Epithelial cell of esophagus (primary cell): Measurements from ENCODE around the gene QTRT2.

Experiments
- DNase-seq: peaks from one replicate; pipeline ENCODE4 v3.0.0; 2010; ENCODE audit warnings: low read depth
- H3K4me3 ChIP-seq: 2 replicates; pipeline ENCODE4 v1.5.1; 2011; ENCODE audit warnings: mild to moderate bottlenecking, low read length, control low read depth
- TF ChIP-seq, protein P1 (sequence below): IDR thresholded peaks from 2 replicates; pipeline ENCODE4 v1.5.1; 2011; ENCODE audit warnings: low read depth, mild to moderate bottlenecking, low read length, control low read depth, inconsistent platforms; ENCODE audit not compliant: insufficient read depth; ENCODE audit errors: missing control alignments

QTRT2 gene

DNA sequence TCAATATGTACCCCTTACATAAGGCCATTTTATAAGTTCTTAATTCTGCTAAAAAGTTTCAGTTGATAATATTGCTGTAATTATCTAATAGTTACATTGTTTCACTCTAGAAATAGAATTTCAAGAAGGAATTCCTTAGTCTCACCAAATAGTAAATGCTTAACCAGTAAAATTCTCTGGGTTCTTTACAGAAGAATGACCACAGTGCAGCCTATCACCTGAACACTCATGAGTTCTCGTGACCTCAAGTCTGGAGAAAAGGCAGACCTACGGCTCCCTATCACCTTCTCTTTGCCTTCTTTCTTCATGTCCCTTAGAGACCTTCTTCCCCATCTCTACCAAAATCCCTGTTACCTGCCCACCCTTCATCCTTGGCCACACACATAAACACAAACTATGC, 31.1 kb upstream of the QTRT2 start:
- H3K4me3 ChIP-seq = no peak overlapping the region
- TF ChIP-seq, protein P1, sequence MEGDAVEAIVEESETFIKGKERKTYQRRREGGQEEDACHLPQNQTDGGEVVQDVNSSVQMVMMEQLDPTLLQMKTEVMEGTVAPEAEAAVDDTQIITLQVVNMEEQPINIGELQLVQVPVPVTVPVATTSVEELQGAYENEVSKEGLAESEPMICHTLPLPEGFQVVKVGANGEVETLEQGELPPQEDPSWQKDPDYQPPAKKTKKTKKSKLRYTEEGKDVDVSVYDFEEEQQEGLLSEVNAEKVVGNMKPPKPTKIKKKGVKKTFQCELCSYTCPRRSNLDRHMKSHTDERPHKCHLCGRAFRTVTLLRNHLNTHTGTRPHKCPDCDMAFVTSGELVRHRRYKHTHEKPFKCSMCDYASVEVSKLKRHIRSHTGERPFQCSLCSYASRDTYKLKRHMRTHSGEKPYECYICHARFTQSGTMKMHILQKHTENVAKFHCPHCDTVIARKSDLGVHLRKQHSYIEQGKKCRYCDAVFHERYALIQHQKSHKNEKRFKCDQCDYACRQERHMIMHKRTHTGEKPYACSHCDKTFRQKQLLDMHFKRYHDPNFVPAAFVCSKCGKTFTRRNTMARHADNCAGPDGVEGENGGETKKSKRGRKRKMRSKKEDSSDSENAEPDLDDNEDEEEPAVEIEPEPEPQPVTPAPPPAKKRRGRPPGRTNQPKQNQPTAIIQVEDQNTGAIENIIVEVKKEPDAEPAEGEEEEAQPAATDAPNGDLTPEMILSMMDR = no peak
- DNase-seq = no peak

DNA sequence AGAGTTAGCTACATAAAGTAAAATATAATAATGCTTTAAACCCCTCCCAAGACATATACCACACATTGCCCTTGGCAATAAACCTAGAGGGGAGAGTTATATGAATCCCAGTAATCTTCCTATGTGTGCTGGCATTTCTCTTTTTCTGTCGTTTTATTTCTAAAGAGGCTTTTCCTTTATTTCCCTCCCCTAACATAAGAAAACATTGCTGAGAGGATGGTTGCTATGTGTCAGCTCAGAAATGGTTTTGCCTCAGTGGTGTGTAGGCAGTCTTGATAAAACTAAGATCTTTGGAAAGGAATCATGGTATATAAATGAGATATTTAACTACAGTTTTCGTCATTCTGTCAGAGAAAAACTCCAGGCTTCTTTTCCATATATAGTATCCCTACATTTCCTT, 30.2 kb upstream of the QTRT2 start:
- H3K4me3 ChIP-seq = no peak overlapping the region
- DNase-seq = no peak
- TF ChIP-seq, protein P1 = no peak

DNA sequence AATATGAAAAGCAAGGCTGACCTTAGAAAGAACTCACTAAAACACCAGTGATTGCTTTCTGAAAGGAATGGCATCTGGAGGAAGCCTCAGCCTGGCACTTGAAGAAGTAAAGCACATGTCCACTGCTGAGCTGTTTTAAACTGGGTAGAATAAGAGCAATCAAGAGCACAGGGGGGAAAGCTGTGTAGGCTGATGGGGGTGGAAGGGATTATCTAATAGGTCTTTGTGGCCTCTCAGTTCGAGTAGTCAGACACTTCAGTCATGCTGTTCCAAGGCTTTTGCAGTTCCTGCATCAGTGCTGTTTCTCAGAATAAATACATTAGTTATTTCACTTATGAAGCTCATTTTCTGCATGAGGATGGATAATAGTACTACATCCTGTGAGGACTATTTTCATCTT, 22.8 kb upstream of the QTRT2 start:
- H3K4me3 ChIP-seq = no peak overlapping the region
- TF ChIP-seq, protein P1 = no peak
- no peak for DNase-seq

DNA sequence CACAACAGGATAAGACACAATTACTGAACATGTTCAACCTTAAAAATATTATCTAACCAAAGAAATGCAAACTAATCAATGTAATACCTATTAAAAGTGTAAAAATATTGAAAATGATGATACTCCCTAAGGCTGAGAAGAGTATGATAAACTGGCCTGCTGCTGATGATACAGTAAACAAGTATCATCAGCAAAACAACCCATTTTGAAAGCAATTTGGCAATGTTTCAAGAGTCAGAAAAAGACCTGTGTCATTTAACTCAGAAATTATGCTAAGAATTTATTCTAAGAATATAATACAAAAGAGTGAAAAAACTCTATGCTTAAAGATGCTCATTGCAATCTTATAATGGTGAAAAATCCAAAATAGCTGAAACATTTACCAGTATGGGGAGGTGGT, 22.3 kb upstream of the QTRT2 start:
- TF ChIP-seq, protein P1 = no peak
- no peak for DNase-seq

DNA sequence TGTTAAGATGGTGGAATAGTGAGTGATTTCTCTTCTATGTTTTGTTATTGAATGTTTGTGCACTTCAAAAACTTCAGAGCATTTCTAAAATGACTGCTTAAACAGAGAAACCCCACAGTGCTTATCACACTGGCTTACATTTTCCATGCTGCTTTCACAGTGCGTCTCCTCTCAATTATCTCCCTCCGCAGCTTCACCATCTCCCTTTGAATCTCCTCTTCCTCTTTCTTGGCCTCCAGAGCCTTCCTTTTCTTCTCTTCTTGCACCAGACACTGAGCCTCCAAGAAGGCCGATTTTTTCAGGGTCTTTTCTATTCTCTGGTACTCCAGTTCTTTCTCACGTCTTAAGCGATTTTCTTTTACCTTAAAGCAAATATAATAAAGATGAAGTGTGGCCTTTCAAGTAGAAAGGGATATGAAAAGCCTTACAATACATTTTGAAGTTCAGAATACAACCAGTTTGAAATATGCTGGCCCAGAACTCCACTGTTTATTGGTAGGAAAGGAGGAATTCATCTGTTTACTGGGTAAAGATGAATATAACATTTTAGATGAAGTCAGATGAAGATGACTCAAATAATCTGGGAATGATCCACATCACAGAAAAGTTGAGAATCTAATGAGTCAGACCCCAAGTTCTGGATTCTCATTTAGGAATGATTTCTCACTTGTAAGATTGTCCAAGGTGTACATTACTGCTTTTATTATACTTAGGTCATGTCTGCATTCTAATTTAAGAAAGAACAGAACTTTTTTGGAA, 21.6 kb upstream of the QTRT2 start:
- peak; percentile 2 for DNase-seq

More for the DNA sequence above, 22.3 kb upstream of the QTRT2 start:
- no peak overlapping the region for H3K4me3 ChIP-seq

DNA sequence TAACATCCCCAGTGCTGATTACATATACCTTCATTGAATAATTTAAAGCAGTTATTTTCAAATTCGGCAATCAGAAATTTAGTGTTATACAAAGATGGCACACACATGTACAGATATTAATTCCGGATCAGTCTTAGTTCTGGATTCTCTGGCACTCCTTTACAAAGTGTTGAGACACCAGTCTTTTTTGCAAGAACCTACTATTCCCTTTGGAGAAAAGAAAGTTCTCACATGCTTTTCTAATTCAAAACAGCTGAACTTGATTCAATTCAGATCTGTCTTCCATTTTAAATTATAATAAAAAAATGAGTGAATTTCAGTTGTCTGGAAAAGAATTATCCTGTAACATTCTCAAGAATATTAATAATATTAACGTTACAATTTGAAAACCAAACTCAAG, 20.6 kb upstream of the QTRT2 start:
- H3K4me3 ChIP-seq = no peak overlapping the region
- TF ChIP-seq, protein P1 = no peak
- DNase-seq = no peak

More for the DNA sequence above, 21.6 kb upstream of the QTRT2 start:
- no peak overlapping the region for H3K4me3 ChIP-seq
- TF ChIP-seq, protein P1 = no peak

DNA sequence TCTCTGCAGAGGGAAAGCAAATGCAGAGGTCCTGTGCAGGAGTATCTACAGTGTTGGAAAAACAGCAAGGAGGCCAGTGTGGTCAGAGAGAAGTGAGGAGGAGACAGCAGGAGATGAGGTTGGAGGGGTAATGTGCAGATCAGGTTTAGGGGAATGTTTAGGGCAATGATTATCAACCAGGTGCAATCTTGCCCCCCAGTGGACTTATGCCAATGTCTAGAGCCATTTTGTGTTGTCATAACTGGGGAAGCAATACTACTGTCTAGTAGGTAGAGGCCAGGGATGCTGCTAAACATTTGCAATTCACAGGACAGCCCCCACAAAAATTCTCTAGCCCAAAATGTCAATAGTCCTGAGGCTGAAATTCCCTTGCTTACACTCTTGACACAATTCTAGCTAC, 13.3 kb upstream of the QTRT2 start:
- no peak overlapping the region for H3K4me3 ChIP-seq
- no peak for DNase-seq
- TF ChIP-seq, protein P1 = no peak
